Right forelimb (tissue), 1 donor: Measurements from ENCODE around the gene DUSP28.

Source experiments
- DNase-seq: peaks from one replicate; pipeline ENCODE4 v3.0.0-alpha.2; 2018

The DUSP28 gene

GRCh38 chr2:240601831-240602160 is 41.6 kb downstream of the DUSP28 start:
- peak; percentile 29 for DNase-seq

DNA sequence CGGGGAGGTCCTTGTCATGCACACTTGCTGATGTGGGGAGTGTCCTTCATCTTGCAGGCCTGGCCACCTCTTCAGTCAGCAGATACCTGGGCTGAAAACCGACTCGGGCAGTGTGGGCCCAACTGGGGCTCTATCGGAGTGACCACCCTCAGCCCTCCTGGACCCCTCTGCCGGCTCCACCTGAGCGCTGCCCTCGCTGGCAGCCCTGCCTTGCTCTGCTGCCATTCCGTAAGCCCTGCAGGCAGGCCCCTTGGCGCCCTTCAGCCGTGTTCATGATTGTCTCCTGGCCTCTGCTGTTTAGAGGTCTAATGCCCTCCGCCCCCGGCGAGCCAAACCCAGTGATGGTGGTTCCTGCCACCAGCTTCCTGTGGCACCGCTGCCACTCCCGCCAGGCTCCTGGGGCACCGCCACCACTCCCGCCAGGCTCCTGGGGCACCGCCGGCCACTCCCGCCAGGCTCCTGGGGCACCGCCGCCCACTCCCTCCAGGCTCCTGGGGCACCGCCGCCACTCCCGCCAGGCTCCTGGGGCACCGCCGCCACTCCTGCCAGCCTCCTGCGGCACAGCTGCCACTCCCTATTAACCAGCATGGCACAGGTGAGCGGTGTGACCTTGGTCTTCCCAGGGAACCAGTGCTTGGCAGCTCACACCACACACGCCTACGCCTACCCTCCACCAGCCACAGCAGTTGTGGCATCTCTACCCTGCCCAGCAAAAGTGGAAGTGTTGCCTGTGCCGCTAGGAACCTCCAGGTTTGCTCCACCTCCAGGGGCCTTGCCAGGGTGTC is 42.3 kb downstream of the DUSP28 start:
- DNase-seq: peak; percentile 35

GRCh38 chr2:240603081-240603835 is 43.1 kb downstream of the DUSP28 start:
- DNase-seq: peak; percentile 30

DNA sequence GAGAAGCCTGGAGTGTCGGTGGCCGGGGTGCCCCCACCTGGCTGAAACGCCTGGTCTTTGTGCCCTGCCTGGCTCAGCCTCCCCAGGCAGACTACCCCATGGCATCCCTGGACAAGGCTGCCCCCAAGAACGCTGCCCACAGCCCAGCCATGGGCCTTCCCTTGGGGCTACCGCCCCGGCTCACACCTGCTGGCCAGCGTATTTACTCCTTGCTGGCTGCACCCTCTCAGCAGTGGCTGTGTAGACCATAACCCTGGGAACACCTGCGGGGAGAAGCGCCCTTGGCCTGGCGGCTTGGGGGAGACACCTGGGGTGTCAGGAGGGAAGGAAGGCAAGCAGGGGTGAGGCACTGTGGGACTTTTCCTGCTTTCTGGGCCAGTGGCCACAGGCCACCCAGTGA is 43.7 kb downstream of the DUSP28 start:
- peak; percentile 31 for DNase-seq

- peak; percentile 58 for DNase-seq
Observed at GRCh38 chr2:240604291-240604938, 44.3 kb downstream of the DUSP28 start.

GRCh38 chr2:240604939-240605716 is 45.0 kb downstream of the DUSP28 start:
- peak; percentile 39 for DNase-seq

- peak; percentile 30 for DNase-seq
Observed at GRCh38 chr2:240605867-240606743, 45.9 kb downstream of the DUSP28 start.

- DNase-seq: peak; percentile 28
Observed at GRCh38 chr2:240611601-240612210, 51.5 kb downstream of the DUSP28 start.
